KMS-11 (cell line): ENCODE results near the gene STAT5A.

Experiments used
- H2AFZ ChIP-seq: fragments of 200-600 bp; sonication (generic); 2 replicates; pipeline ENCODE4 v1.6.1; 2016; ENCODE audit warnings: antibody characterized with exemption, mixed run types, low read depth
- H3K27ac ChIP-seq: fragments of 200-600 bp; sonication (generic); 2 replicates; pipeline ENCODE4 v1.6.1; 2016; ENCODE audit warnings: mild to moderate bottlenecking, mixed run types
- H3K27me3 ChIP-seq: fragments of 200-600 bp; sonication (generic); 2 replicates; pipeline ENCODE4 v1.6.1; 2017; ENCODE audit warnings: mild to moderate bottlenecking, low read depth, mixed run types, moderate library complexity; ENCODE audit not compliant: insufficient read depth
- H3K36me3 ChIP-seq: fragments of 200-600 bp; sonication (generic); 2 replicates; pipeline ENCODE4 v1.6.1; 2017; ENCODE audit warnings: mild to moderate bottlenecking, mixed run types; ENCODE audit not compliant: insufficient read depth
- H3K4me1 ChIP-seq: fragments of 200-600 bp; sonication (generic); 2 replicates; pipeline ENCODE4 v1.6.1; 2016; ENCODE audit warnings: mild to moderate bottlenecking, low read depth, mixed run types; ENCODE audit not compliant: poor library complexity, severe bottlenecking
- H3K4me2 ChIP-seq: fragments of 200-600 bp; sonication (generic); 2 replicates; pipeline ENCODE4 v1.7.0; 2016; ENCODE audit warnings: mild to moderate bottlenecking, mixed run types
- H3K4me3 ChIP-seq: fragments of 200-600 bp; sonication (generic); IDR thresholded peaks from 2 replicates; pipeline ENCODE4 v1.6.1; 2017; ENCODE audit warnings: low read depth, low read length, mixed read lengths; ENCODE audit not compliant: insufficient read depth
- H3K79me2 ChIP-seq: fragments of 200-600 bp; sonication (generic); 2 replicates; pipeline ENCODE4 v1.6.1; 2016; ENCODE audit warnings: low read depth, mixed run types; ENCODE audit not compliant: insufficient read depth
- H3K9ac ChIP-seq: fragments of 200-600 bp; sonication (generic); 2 replicates; pipeline ENCODE4 v1.6.1; 2016; ENCODE audit warnings: mild to moderate bottlenecking, mixed run types
- H4K20me1 ChIP-seq: fragments of 200-600 bp; sonication (generic); 2 replicates; pipeline ENCODE4 v1.6.1; 2016; ENCODE audit warnings: mild to moderate bottlenecking, mixed run types; ENCODE audit not compliant: insufficient read depth
- CTCF ChIP-seq: fragments of 200-600 bp; sonication (generic); conservative IDR thresholded peaks from 2 replicates; pipeline ENCODE4 v1.6.1; 2017; ENCODE audit warnings: low read depth, mild to moderate bottlenecking, antibody characterized with exemption, low read length, moderate library complexity, mixed read lengths

STAT5A gene

GRCh38 chr17:42334677-42335076 is 46.4 kb downstream of the STAT5A start:
- H3K27me3 ChIP-seq = no peaks in the 10 kb centered on the region
- no peak overlapping the region for H3K9ac ChIP-seq
- peak; percentile 41 for TF ChIP-seq CTCF
- H3K4me1 ChIP-seq = peaks cover 72% of the 10 kb centered on the region
- no peak overlapping the region for H3K4me2 ChIP-seq
- H2AFZ ChIP-seq = no peak overlapping the region
- no peak overlapping the region for H3K27ac ChIP-seq
- H3K4me3 ChIP-seq = no peak overlapping the region
- H3K36me3 ChIP-seq = no peaks in the 10 kb centered on the region; the same call in 1 of the 2 replicates
- H4K20me1 ChIP-seq = no peaks in the 10 kb centered on the region
- H3K79me2 ChIP-seq = no peaks in the 10 kb centered on the region

GRCh38 chr17:42337442-42337841 is 49.1 kb downstream of the STAT5A start:
- H3K36me3 ChIP-seq = no peaks in the 10 kb centered on the region
- no peaks in the 10 kb centered on the region for H3K79me2 ChIP-seq
- no peak overlapping the region for H3K4me2 ChIP-seq
- H3K9ac ChIP-seq = no peak overlapping the region
- TF ChIP-seq CTCF = no peak
- peaks cover 84% of the 10 kb centered on the region for H3K4me1 ChIP-seq
- H3K4me3 ChIP-seq = no peak overlapping the region
- no peak overlapping the region for H3K27ac ChIP-seq
- no peak overlapping the region for H2AFZ ChIP-seq
- no peaks in the 10 kb centered on the region for H3K27me3 ChIP-seq
- H4K20me1 ChIP-seq = no peaks in the 10 kb centered on the region

GRCh38 chr17:42338427-42338985 is 50.2 kb downstream of the STAT5A start:
- no peaks in the 10 kb centered on the region for H3K79me2 ChIP-seq
- H4K20me1 ChIP-seq = no peaks in the 10 kb centered on the region
- H3K4me3 ChIP-seq = no peak overlapping the region
- peak overlapping the region; percentile 15; the same call in 1 of the 2 replicates for H3K27ac ChIP-seq
- H2AFZ ChIP-seq = no peak overlapping the region
- no peaks in the 10 kb centered on the region for H3K36me3 ChIP-seq
- no peak overlapping the region for H3K9ac ChIP-seq
- peak overlapping the region; percentile 80 for H3K4me2 ChIP-seq
- TF ChIP-seq CTCF = no peak
- H3K27me3 ChIP-seq = no peaks in the 10 kb centered on the region
- H3K4me1 ChIP-seq = peaks cover 84% of the 10 kb centered on the region

GRCh38 chr17:42339221-42339620 is 50.9 kb downstream of the STAT5A start:
- Histone ChIP-seq H3K9ac (no peak overlapping the region), H3K4me2 (peak overlapping the region; percentile 80; the same call in 1 of the 2 replicates), H3K36me3 (no peaks in the 10 kb centered on the region), H3K4me1 (peaks cover 86% of the 10 kb centered on the region), H3K27ac (no peak overlapping the region), H4K20me1 (no peaks in the 10 kb centered on the region), H3K4me3 (no peak overlapping the region), H3K79me2 (no peaks in the 10 kb centered on the region), H2AFZ (no peak overlapping the region), H3K27me3 (no peaks in the 10 kb centered on the region)
- TF ChIP-seq CTCF = no peak
